ENCODE results near the gene RNU2-63P.
"Not testable (repeated sequence)": the region's sequence is repeated elsewhere in the genome, so short reads cannot be mapped to it uniquely, and the experiment has no call there.

The RNU2-63P gene

GRCh38 chr2:88016086-88016959 lies at the start of gene RNU2-63P:
Gene RNU2-63P, minus strand, starts transcription at chr2:88016547.
- peak; percentile 90 for DNase-seq

- DNase-seq, result no peak
These were observed 44.9 kb upstream of the RNU2-63P start for GRCh38 chr2:88061295-88061694.

GRCh38 chr2:88060907-88061275 lies 44.5 kb upstream of the RNU2-63P start:
- no peak for DNase-seq

- DNase-seq, result no peak
These were observed 43.9 kb upstream of the RNU2-63P start for GRCh38 chr2:88059979-88060906.

GRCh38 chr2:88058191-88058590 lies 41.8 kb upstream of the RNU2-63P start:
- no peak for DNase-seq

GRCh38 chr2:88057437-88057844 lies 41.1 kb upstream of the RNU2-63P start:
- DNase-seq, result no peak

- peak; percentile 98 for DNase-seq
These were observed 39.2 kb upstream of the RNU2-63P start, which contains the start of gene KRCC1 for GRCh38 chr2:88055371-88056128. Gene KRCC1, minus strand, starts transcription at chr2:88055783. Its CDS starts 27,220 bp downstream, at chr2:88028563.

GRCh38 chr2:88054782-88055370 lies 38.5 kb upstream of the RNU2-63P start:
- no peak for DNase-seq

GRCh38 chr2:88053934-88054781 lies 37.8 kb upstream of the RNU2-63P start:
- no peak for DNase-seq

- DNase-seq, result no peak
These were observed 36.9 kb upstream of the RNU2-63P start for GRCh38 chr2:88053296-88053695.

- no peak for DNase-seq
These were observed 35.4 kb upstream of the RNU2-63P start for GRCh38 chr2:88051792-88052191.

GRCh38 chr2:88049622-88050021 lies 33.3 kb upstream of the RNU2-63P start:
- no peak for DNase-seq

GRCh38 chr2:88048541-88048940 lies 32.2 kb upstream of the RNU2-63P start:
- DNase-seq, result no peak

GRCh38 chr2:88045561-88045960 lies 29.2 kb upstream of the RNU2-63P start:
- not testable (repeated sequence) for DNase-seq

GRCh38 chr2:88042476-88042875 lies 26.1 kb upstream of the RNU2-63P start:
- no peak for DNase-seq

- no peak for DNase-seq
These were observed 22.1 kb upstream of the RNU2-63P start for GRCh38 chr2:88038263-88039105.

- DNase-seq, result no peak
These were observed 20.3 kb upstream of the RNU2-63P start for GRCh38 chr2:88036606-88037005.

GRCh38 chr2:88036182-88036581 lies 19.8 kb upstream of the RNU2-63P start:
- DNase-seq, result no peak

GRCh38 chr2:88032070-88032702 lies 15.8 kb upstream of the RNU2-63P start:
- no peak for DNase-seq

- DNase-seq, result no peak
These were observed 12.6 kb upstream of the RNU2-63P start for GRCh38 chr2:88028931-88029330.

Data from islet precursor cell (in vitro differentiated cells).